D721Med (cell line): ENCODE measurements around the gene DNPEP.
A peak's percentile ranks its signal among the peaks of the same experiment; 100 is the strongest.

Experiments
- DNase-seq: peaks from one replicate; pipeline ENCODE4 v3.0.0; 2011; ENCODE audit warnings: low spot score; ENCODE audit not compliant: insufficient read length
- FAIRE-seq: peaks from 2 replicates; lab custom pipeline; 2011; peaks lifted over from hg19 to GRCh38; lab: Jason Lieb, UNC
- TF ChIP-seq, protein P1 (sequence below): IDR thresholded peaks from 2 replicates; pipeline ENCODE4 v1.5.1; 2012; ENCODE audit warnings: mild to moderate bottlenecking, control low read depth; ENCODE audit not compliant: insufficient read depth; ENCODE audit errors: missing control alignments

The DNPEP gene

DNA sequence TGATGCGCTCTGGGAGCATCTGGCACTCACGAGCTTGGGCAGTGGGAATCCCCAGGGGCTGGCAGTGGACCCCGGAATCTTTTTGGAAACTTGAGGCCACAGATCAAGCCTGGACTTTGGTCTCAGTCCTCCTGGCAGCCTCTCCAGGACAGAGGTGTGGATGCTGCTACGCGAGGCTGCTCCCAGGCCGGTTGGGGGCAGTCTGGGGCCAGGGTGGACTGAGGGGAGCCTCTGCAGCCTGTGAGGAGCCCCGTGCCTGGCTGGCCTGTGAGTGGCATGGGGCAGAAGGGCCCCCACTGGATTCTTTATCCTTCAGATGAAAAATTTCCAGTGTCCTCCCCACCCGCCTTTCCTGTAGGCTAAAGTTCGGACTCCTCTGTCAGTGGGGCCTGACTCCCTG is 17.7 kb upstream of the DNPEP start:
- no peak for FAIRE-seq
- TF ChIP-seq, protein P1, sequence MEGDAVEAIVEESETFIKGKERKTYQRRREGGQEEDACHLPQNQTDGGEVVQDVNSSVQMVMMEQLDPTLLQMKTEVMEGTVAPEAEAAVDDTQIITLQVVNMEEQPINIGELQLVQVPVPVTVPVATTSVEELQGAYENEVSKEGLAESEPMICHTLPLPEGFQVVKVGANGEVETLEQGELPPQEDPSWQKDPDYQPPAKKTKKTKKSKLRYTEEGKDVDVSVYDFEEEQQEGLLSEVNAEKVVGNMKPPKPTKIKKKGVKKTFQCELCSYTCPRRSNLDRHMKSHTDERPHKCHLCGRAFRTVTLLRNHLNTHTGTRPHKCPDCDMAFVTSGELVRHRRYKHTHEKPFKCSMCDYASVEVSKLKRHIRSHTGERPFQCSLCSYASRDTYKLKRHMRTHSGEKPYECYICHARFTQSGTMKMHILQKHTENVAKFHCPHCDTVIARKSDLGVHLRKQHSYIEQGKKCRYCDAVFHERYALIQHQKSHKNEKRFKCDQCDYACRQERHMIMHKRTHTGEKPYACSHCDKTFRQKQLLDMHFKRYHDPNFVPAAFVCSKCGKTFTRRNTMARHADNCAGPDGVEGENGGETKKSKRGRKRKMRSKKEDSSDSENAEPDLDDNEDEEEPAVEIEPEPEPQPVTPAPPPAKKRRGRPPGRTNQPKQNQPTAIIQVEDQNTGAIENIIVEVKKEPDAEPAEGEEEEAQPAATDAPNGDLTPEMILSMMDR, result no peak
- no peak for DNase-seq

DNA sequence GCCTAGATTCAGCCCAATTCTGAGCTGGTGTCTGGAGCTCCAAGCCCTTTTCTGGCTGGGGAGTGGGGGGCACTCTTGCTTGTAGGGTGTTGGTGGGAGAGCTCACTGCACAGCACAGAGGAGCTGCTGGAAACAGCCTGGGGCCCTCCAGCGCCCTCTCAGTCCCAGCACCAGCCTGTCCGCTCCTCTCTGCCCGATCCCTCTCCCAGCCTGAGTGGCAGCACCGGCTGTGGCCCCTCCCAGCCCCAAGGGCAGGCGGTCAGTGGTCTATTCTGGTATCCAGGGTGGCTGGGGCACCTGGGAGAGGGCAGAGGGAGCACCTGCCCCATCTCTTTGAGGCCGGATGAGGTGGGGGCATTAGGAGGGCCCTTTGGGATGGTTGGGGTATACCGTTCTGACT is 17.2 kb upstream of the DNPEP start:
- no peak for DNase-seq
- no peak for FAIRE-seq
- TF ChIP-seq, protein P1, result no peak

DNA sequence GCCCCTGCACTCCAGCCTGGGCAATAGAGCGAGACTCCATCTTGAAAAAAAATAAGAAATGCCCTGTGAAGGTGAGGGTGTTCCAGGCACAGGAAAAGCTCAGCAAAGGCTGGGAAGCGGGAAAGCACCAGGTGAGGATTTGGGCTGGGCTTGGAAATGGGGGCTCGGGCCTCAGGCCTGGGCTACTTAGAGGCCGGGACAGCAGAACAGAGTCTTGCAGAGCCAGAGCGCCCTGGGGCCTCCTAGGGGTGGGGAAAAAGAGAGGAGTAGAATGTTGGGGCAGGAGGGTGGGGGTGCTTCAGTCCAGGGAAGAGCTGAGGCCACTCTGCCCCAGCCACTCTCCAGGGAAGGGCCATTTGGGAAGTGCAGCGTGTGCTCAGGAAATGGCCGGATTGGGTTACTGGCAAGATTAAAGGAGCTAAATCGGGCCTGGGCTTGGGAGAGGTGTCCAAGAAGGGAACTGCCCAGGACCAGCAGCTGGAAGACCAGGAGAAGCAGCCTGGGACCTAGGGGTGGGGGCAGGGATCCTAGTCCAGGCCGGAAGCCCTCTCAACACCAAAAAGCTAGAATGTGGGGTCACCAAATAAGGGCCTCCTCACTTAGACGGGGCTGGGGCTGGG is 16.7 kb upstream of the DNPEP start:
- no peak for FAIRE-seq
- TF ChIP-seq, protein P1, result no peak
- DNase-seq, result no peak

DNA sequence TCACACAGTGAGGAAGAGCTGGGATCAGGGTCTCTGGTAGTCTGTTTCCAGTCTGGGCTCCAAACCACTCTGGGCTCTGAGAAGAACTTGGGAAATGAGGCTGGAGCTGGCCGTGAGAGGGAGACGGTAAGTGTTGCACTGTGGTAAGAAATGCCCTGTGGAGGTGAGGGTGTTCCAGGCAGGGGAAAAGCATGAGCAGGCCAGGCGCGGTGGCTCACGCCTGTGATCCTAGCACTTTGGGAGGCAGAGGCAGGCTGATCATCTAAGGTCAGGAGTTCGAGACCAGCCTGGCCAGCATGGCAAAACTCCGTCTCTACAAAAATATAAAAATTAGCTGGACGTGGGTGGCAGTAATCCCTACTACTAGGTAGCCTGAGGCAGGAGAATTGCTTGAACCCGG is 16.1 kb upstream of the DNPEP start:
- TF ChIP-seq, protein P1, result no peak
- no peak for FAIRE-seq
- DNase-seq, result no peak

DNA sequence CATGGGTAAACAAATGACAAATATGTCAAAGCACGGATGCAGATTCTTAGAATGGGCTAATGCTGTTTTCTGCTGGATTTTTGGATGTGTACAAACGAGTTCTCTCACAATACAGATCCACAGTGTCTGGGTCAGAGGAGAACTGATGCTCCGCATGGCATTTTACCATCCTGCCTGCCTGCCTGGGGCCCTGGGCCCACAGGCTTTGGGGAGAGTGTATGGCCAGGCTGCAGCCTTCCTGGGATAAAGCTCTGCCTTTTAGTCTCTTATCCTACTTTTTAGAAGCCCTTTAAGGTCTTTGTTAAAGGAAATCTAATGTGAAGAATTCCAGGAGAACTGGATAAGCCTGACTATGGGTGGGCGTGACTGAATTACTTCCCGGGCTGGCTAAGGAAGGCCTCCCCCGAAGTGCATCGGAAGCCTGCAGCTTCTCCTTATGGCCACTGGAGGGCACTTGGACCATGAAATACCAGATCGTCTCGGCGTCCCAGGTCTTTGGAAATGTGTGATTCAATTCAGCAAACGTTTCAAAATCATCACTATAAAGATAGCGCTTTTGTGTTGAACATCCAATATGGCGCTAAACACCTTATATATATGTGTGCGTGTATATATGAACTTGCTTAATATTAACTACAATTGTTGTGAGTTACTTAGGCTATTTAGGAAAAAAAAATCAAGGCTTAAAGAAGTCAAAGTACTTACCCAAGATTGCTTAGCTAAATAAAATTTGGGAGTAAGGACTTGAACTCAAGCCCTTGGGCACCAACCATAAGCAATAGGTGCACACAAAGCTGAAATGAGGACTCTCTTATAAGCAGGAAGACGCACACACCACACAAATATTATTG is 15.2 kb upstream of the DNPEP start:
- peak; percentile 51 for DNase-seq
- TF ChIP-seq, protein P1, result peak; percentile 91
- FAIRE-seq, result no peak

DNA sequence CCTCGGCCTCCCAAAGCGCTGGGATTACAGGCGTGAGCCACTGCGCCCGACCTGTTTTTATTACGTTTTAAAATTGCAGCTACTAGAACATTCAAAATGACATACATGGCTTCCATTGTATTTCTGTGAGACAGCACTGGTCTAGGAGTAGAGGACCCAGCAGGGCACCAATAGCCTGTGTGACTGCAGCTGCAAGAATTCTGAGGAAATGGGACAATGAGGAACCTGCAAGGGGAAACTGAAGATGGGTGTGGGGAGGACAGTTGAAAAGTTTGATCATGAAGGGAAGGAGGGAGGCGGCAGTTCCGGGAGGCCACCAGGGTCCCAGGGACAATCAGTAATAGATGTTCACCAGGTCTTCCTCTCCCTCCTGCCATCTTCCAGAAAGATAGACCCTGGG is 13.9 kb upstream of the DNPEP start:
- TF ChIP-seq, protein P1, result no peak
- DNase-seq (no peak), FAIRE-seq (no peak)

DNA sequence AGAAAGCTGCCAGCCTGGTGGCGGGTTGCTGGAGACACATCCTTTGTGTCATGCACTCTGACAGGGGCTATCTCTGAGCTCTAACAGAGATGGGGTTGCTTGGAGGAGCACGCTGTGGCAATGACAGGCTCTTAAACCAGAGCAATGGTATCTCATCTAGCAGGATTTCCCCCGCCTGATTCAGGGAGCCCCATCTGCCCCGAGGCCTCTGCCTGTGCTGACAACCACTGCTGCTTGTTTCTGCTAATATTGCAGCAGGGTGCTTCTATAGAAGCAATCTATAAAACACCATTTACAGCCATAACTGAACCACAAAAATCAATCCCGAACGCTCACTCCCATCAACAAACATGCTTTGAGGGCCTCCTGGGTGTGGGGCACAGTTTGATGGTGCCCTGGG is 12.8 kb upstream of the DNPEP start:
- DNase-seq (no peak), FAIRE-seq (no peak)
- TF ChIP-seq, protein P1, result no peak
